NCI-H69 (cell line): ENCODE measurements around the gene ACP6.
"Not testable (repeated sequence)": the region's sequence is repeated elsewhere in the genome, so short reads cannot be mapped to it uniquely, and the experiment has no call there.

Experiments used
- DNase-seq: peaks from one replicate; lab custom pipeline; 2025; lab: John Stamatoyannopoulos, UW

Gene ACP6

GRCh38 chr1:147670319-147671001, at the start of gene ACP6:
Gene ACP6, minus strand, starts transcription at chr1:147670524. Its CDS starts 476 bp downstream, at chr1:147670048.
- DNase-seq: peak; percentile 85

- DNase-seq: no peak
Observed at GRCh38 chr1:147719711-147720225, 49.4 kb upstream of the ACP6 start.

- no peak for DNase-seq
Observed at GRCh38 chr1:147719029-147719698, 48.8 kb upstream of the ACP6 start.

DNA sequence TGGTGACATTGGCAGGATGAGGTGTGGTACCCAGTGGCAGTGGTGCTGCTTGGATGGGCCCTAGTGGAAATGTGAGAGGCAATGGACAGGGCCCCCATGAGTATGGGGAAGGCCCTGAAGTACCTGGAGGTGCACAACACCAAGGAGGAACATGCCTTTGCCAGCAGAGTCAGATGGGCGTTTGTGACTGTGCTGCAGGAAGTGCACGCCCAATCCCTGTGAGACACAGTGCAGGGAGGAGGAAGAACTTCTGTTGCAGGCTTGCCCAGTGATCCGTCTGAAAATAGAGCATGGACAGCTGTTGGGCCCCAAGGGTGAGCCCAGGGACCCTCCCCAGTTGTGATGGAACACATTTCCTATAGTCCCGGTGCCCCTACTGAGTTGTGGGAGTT, 47.4 kb upstream of the ACP6 start:
- no peak for DNase-seq

DNA sequence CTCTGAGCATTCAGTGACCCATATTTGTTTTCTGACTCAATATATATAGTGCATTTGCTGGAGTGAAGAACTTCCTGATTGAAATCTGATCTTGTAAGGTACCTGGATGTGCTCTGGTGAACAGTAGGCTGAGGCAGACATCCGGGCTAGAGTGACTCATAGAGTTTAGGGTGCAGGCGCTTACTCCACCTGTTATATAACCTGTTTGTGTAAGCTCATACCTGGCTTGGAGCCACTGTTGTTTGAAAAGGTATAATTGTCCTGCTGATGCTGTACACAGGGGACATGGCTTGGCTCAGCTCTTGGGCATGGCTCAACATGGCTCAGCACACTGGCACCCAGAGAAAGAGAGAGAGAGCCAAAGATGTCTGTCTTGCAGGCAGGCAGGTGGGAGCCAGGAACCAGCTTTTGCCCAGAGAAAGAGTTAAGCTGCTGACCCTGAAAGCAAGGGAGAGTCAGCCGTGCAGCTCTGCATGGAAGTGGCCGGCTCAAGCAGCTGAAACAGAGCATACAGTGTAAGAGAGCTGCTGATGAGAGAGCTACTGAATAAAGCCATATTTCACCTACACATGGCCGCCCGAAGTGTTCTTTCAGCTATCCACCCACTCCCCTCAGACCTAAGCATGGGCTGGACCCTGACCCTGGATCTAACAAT, 46.9 kb upstream of the ACP6 start:
- peak; percentile 63 for DNase-seq

GRCh38 chr1:147712605-147713004, 42.3 kb upstream of the ACP6 start:
- no peak for DNase-seq

DNA sequence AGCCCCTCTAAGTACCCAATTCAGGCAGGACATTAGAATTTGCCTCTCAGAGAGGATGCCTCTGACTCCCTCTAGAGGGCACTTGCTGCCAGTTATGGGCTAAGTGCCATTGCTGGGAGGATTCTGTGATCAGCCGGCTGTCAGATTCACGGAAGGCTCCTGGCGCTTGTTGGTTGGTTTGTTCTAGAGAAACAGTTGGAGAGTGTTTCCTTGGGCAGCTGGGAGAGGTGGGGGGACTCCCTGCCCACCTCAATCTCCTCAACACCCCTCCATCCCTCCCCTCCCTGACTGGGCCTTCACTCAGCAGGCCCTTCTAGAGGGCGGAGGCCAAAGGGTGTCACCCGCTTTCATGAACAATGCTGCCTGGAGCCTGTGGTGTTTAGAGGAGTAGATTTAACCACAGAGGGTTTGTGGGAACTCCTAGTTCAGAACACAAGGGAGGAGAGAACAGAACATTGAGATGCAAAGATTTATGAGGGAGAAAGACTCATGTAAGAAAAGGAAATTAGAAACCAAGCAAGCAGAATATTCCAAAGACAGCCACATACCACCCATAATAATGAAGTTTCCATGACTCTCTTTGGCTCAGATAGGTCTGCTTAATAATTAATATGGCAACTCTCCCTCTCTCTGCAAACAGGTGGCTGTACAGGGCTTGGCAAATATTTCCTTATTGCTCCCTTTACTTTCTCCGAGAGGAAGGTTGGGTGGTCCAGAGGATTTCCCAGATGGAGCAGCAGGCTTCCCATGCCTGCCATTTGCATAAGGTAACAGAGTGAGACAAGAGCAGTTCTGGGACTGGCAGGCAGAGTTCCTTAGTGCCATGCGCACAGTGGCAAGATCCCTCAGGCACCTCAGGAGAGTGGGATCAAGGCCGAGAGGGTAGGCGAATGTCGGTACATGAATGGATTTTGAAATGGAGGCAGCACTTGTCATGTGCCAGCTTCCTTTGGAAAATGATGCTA, 30.0 kb upstream of the ACP6 start:
- DNase-seq: peak; percentile 69

- DNase-seq: no peak
Observed at GRCh38 chr1:147699686-147700041, 29.3 kb upstream of the ACP6 start.

GRCh38 chr1:147683163-147683763, 12.9 kb upstream of the ACP6 start:
- no peak for DNase-seq

DNA sequence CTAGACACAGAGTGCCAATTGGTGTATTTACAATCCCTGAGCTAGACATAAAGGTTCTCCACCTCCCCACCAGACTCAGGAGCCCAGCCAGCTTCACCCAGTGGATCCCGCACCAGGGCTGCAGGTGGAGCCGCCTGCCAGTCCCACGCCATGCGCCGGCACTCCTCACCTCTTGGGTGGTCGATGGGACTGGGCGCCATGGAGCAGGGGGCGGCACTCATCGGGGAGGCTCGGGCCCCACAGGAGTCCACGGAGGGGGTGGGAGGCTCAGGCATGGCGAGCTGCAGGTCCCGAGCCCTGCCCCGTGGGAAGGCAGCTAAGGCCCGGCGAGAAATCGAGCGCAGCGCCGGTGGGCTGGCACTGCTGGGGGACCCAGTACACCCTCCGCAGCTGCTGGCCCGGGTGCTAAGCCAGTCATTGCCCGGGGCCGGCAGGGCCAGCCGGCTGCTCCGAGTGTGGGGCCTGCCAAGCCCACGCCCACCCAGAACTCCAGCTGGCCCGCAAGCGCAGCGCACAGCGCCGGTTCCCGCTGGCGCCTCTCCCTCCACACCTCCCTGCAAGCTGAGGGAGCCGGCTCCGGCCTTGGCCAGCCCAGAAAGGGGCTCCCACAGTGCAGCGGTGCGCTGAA, 10.4 kb upstream of the ACP6 start:
- not testable (repeated sequence) for DNase-seq

GRCh38 chr1:147677681-147678080, 7.4 kb upstream of the ACP6 start:
- DNase-seq: not testable (repeated sequence)

GRCh38 chr1:147676311-147677085, 6.2 kb upstream of the ACP6 start:
- DNase-seq: no peak

GRCh38 chr1:147673816-147674215, 3.5 kb upstream of the ACP6 start:
- no peak for DNase-seq

GRCh38 chr1:147673406-147673805, 3.1 kb upstream of the ACP6 start:
- DNase-seq: no peak

DNA sequence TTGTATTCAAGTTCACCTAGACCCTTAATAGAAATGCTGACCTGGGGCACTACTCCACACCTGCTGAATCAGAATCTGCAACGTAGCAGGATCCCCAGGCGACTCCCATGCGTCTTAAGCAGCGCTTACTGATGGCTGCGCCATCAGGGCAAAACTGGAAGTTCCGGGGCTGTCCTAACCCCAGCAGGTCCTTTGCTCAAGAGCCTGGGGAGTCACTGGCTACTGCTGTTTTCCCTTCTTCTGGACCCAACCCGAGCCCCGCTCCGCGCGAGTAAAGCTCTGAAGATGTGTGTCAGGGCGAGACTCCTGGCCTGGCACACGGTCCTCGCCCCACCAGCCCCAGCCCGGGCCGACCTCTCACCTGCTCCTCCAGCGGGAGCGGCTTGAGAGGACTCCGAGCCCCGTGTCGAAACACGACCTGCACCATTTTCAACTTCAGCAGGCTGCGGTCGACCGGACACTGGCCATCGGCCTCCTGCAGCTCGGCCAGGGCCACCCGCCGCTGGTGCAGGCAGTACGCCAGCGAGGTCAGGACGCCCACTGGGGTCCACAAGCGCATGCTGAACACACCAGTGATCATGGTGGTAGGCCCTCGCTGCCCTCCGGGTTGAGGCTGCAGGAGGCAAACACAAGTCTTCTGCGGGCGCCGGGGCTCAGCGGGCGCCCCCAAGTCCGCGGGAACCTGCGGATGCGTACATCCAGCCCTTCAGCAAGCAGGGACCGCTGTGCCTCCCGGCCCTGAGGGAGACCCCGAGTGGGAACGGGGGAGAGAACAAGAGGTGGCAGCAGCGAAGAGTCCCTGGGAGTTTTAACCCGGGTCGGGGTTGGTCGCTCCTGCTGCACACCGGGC, 630 bp downstream of the ACP6 start:
- peak; percentile 29 for DNase-seq

DNA sequence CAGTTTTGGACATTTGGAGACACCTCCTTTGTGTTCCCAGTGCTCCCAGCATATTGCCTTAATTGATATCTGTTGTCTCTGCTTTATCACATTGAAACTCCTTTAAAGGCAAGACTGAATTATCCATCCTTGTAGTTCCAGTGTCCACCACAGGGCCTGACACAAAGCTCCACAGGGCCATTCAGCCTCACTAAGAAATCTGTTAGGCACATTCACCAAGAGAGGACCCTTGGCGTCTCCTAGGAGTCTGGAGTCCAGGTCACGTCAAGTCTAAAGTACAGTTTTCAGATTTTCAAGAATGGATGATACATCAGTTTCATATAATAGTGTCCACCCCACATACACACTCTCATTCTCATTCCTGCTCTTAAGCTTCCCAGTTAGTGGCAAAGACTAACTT, 4.8 kb downstream of the ACP6 start:
- DNase-seq: no peak

GRCh38 chr1:147664206-147664605, 6.1 kb downstream of the ACP6 start:
- no peak for DNase-seq

DNA sequence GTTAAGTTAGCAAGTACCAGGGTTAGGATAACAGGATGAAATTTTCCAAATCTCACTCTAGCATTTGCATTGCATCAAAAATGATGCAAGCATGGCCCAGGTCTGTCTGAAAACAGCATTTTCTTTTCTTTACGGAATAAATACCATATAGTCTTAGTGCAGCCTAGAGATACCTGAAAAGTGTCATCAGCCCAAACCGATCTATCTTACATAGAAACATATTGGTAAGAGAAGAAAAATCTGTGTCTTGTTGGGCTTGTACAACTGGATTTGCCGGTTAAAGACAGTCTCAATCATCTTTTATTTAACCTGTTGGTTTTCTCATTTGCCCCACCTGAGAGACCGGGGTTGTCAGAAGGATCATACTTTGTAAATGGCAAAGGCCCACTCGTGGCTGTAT, 15.8 kb downstream of the ACP6 start:
- DNase-seq: no peak

GRCh38 chr1:147652306-147652705, 18.0 kb downstream of the ACP6 start:
- DNase-seq: no peak
